Measurements from ENCODE around the gene TNP1. TPM values are rescaled to one million over a fixed set of nuclear protein-coding genes. Genes with fewer than 3 reads are reported as not detected.

The TNP1 gene
- total and polyA plus RNA-seq, 2 donors (not counting 1 experiment from before 2014, with no cell fraction given) = not detected

DNA sequence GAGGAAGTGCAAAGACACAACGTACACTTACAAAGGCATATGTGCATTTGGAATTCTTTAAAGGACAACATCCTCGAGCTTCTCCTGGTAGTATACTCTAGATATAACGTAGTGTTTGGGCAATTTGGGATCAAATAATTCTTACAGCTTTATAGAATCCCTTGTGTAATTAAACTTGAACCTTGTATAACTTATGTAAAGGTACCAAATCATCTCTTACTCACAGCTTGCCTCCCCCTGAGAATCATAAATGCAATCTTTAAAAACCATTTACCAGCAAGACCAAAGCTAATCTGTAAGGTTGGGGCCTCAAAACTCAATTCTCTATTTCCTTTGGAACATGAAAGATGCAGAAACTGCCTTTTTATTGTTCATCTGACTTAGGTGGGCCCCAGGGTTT lies 12.2 kb upstream of the TNP1 start:
- TF ChIP-seq, protein P1, sequence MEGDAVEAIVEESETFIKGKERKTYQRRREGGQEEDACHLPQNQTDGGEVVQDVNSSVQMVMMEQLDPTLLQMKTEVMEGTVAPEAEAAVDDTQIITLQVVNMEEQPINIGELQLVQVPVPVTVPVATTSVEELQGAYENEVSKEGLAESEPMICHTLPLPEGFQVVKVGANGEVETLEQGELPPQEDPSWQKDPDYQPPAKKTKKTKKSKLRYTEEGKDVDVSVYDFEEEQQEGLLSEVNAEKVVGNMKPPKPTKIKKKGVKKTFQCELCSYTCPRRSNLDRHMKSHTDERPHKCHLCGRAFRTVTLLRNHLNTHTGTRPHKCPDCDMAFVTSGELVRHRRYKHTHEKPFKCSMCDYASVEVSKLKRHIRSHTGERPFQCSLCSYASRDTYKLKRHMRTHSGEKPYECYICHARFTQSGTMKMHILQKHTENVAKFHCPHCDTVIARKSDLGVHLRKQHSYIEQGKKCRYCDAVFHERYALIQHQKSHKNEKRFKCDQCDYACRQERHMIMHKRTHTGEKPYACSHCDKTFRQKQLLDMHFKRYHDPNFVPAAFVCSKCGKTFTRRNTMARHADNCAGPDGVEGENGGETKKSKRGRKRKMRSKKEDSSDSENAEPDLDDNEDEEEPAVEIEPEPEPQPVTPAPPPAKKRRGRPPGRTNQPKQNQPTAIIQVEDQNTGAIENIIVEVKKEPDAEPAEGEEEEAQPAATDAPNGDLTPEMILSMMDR (IDR thresholded peaks at IDR 0.05) = no peak
- TF ChIP-seq EZH2 (IDR thresholded peaks at IDR 0.05; ENCODE audit: borderline replicate concordance, insufficient read depth, low read depth, low read length, poor library complexity, severe bottlenecking) = no peak
- Histone ChIP-seq H3K79me2 (ENCODE audit: control insufficient read depth, insufficient read depth, low read length) (no peaks in the 10 kb centered on the region), H3K9ac (ENCODE audit: low read length) (no peak overlapping the region), H3K4me1 (ENCODE audit: control insufficient read depth in 2 of 2, insufficient read depth in 2 of 2, low read length in 2 of 2) (no peaks in the 10 kb centered on the region), H3K4me2 (replicated peaks; ENCODE audit: low read depth, low read length, poor library complexity, severe bottlenecking) (no peak overlapping the region), H3K27ac (ENCODE audit: low read length in 2 of 2) (no peak overlapping the region), H3K9me3 (ENCODE audit: control extremely low read depth in 1 of 3, control insufficient read depth in 2 of 3, insufficient read depth in 1 of 3, low read length in 2 of 3) (no peaks in the 10 kb centered on the region), H3K4me3 (ENCODE audit: control extremely low read depth in 1 of 5, extremely low read depth in 1 of 5, insufficient read depth in 1 of 5, low read depth in 2 of 5, low read length in 4 of 5) (no peak overlapping the region), H3K36me3 (replicated peaks in 1 of 2; ENCODE audit: control extremely low read depth in 1 of 2, control insufficient read depth in 1 of 2, extremely low read depth in 1 of 2, insufficient read depth in 2 of 2, low read length in 1 of 2) (no peaks in the 10 kb centered on the region), H4K20me1 (ENCODE audit: control insufficient read depth, insufficient read depth, low read length, poor library complexity, severe bottlenecking) (no peaks in the 10 kb centered on the region), H3K27me3 (replicated peaks in 1 of 4; ENCODE audit: control extremely low read depth in 1 of 4, control insufficient read depth in 3 of 4, insufficient read depth in 4 of 4, low read length in 3 of 4) (no peaks in the 10 kb centered on the region), H2AFZ (ENCODE audit: insufficient read depth, low read depth, low read length, poor library complexity, severe bottlenecking) (no peak overlapping the region)
- no CpG with 5 or more reads among the region's 3 CpGs for WGBS (ENCODE audit: insufficient coverage)
- Mint-ChIP-seq H3K27ac (no peak overlapping the region), H3K27me3 (peaks cover 13% of the 10 kb centered on the region), H3K9me3 (ENCODE audit: insufficient read depth) (no peaks in the 10 kb centered on the region), H3K4me1 (no peaks in the 10 kb centered on the region), H3K4me3 (no peak overlapping the region)
- ChIA-PET POLR2A (no interaction called here), CTCF (no interaction called here)
- intact Hi-C loops (cut with micrococcal nuclease) = no loop called here
- DNase-seq (no peak), ATAC-seq (ENCODE audit: low read depth) (no peak)

DNA sequence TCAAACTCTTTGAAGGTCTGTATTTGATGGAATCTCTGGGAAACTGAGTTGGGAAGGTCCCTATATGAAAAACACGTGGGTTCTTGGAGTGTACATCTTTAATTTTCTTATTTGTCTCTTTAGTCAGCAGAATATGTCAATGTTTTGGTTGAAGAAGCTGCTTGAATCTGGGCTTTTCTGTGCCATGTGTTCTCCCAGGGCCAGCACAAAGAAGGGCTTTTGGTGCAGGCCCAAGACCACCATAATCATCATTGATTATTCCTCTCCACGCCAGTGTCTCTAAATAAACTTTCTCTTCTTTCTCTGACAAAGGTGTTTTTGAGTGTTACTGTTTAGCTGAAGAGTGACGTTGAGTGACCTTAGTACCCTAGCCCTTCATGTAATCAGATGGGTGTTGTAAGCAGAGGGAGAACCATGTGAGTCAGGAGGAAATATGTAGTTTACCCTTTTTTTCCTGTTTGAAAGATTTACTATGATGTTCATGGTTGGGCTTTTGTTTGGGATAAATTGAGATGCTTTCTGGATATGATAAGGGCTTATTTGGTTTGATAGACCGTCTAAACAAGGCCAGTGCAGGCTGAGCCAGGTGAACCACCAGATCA lies 11.6 kb upstream of the TNP1 start:
- H3K36me3 ChIP-seq (replicated peaks in 1 of 2; ENCODE audit: control extremely low read depth in 1 of 2, control insufficient read depth in 1 of 2, extremely low read depth in 1 of 2, insufficient read depth in 2 of 2, low read length in 1 of 2) = no peaks in the 10 kb centered on the region
- no peak overlapping the region for H3K4me3 ChIP-seq (ENCODE audit: control extremely low read depth in 1 of 5, extremely low read depth in 1 of 5, insufficient read depth in 1 of 5, low read depth in 2 of 5, low read length in 4 of 5)
- no peaks in the 10 kb centered on the region for H3K79me2 ChIP-seq (ENCODE audit: control insufficient read depth, insufficient read depth, low read length)
- Mint-ChIP-seq H3K4me1 (no peaks in the 10 kb centered on the region), H3K4me3 (no peak overlapping the region), H3K9me3 (ENCODE audit: insufficient read depth) (no peaks in the 10 kb centered on the region), H3K27me3 (peaks cover 10% of the 10 kb centered on the region), H3K27ac (no peak overlapping the region)
- ATAC-seq (ENCODE audit: low read depth) = no peak
- H3K4me2 ChIP-seq (replicated peaks; ENCODE audit: low read depth, low read length, poor library complexity, severe bottlenecking) = no peak overlapping the region
- no peaks in the 10 kb centered on the region for H3K9me3 ChIP-seq (ENCODE audit: control extremely low read depth in 1 of 3, control insufficient read depth in 2 of 3, insufficient read depth in 1 of 3, low read length in 2 of 3)
- TF ChIP-seq, protein P1 (IDR thresholded peaks at IDR 0.05) = no peak
- no peak for TF ChIP-seq EZH2 (IDR thresholded peaks at IDR 0.05; ENCODE audit: borderline replicate concordance, insufficient read depth, low read depth, low read length, poor library complexity, severe bottlenecking)
- no peaks in the 10 kb centered on the region for H3K27me3 ChIP-seq (replicated peaks in 1 of 4; ENCODE audit: control extremely low read depth in 1 of 4, control insufficient read depth in 3 of 4, insufficient read depth in 4 of 4, low read length in 3 of 4)
- H3K27ac ChIP-seq (ENCODE audit: low read length in 2 of 2) = no peak overlapping the region
- no peak overlapping the region for H3K9ac ChIP-seq (ENCODE audit: low read length)
- WGBS (ENCODE audit: insufficient coverage) = no CpG with 5 or more reads among the region's 4 CpGs
- H2AFZ ChIP-seq (ENCODE audit: insufficient read depth, low read depth, low read length, poor library complexity, severe bottlenecking) = no peak overlapping the region
- POLR2A ChIA-PET = no interaction called here
- no peaks in the 10 kb centered on the region for H3K4me1 ChIP-seq (ENCODE audit: control insufficient read depth in 2 of 2, insufficient read depth in 2 of 2, low read length in 2 of 2)
- intact Hi-C loops (cut with micrococcal nuclease) = no loop called here
- CTCF ChIA-PET = no interaction called here
- H4K20me1 ChIP-seq (ENCODE audit: control insufficient read depth, insufficient read depth, low read length, poor library complexity, severe bottlenecking) = no peaks in the 10 kb centered on the region
- no peak for DNase-seq

Measured in B cell (primary cell).